ENCODE results near the gene ZNF665.
"Not testable (repeated sequence)": the region's sequence is repeated elsewhere in the genome, so short reads cannot be mapped to it uniquely, and the experiment has no call there.

Gene ZNF665

DNA sequence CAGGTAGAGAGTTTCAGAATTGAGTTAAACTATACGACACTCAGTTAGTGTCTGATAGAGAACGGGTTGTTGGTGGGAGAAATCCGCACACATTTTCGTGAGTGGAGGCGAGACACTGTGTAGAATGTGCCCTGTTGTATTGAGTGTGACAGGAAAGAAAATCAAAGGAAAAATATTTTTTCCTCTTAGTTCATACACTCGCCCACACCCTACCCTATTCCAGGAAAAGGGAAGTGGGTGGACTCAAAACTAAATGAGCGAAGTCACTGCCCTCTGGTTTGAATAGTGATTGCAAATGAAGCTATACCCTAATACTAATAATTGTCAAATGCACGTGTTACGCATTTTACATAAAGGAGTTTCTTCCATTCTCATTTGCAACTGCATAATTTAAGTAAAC lies 36.3 kb downstream of the ZNF665 start:
- DNase-seq = no peak

DNA sequence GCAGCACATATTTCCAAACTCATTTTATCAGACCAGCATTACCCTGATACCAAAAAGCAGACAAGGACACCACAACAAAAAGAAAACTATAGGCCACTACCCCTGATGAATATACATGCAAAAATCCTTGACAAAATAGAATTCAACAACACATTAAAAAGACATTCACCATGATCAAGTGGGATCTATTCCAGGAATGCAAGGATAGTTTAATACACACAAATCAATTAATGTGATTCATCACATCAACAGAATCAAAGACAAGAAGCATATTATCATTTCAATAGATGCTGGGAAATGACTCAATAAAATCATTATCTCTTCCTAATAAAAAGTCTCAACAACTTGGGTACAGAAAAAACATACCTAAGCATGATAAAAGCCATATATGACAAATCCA lies 45.5 kb downstream of the ZNF665 start:
- DNase-seq = no peak

GRCh38 chr19:53140351-53140750 lies 52.8 kb downstream of the ZNF665 start:
- DNase-seq = no peak

DNA sequence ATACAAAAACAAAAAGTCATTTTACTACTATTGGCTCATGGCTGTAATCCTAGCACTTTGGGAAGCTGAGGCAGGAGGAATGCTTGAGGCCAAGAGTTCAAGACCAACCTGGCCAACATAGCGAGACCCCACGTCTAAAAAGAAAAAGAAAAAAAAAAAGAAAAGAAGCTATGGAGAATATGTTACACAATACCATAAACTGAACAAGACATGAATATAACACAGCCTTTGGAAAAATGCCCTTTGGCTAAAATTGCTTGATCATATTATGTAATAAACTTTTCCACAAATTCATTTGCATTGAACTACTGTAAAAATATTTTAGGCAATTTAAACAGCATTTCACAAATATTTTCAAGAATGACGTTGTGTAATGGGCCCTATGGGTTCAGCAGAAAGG lies 56.7 kb downstream of the ZNF665 start:
- no peak for DNase-seq

- peak; percentile 44 for DNase-seq
Measured at GRCh38 chr19:53132141-53132991, 60.8 kb downstream of the ZNF665 start, which contains the start of gene ZNF415. ZNF415 (minus strand) TSS chr19:53132910; CDS start chr19:53122676, 10,234 bp downstream.

DNA sequence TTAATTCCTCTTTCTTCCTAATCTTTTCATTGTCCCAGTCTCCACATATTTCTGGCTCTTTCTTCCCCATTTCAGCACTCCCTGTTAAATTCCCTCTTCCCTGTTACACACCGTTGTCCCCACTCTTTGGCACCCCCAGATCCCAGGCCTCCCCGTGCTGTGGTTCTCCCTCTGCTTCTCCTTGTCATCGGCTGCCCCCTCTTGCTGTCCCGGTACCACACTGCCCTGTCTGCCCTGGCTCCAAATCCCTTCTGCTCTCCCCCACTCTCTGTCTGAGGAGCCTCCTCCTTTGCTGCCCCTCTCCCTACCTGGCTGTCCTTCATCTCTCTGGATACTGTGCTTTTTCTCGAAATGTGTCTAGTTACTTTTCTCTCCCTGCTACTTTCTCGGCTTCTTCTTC lies 61.4 kb downstream of the ZNF665 start:
- DNase-seq = no peak

DNA sequence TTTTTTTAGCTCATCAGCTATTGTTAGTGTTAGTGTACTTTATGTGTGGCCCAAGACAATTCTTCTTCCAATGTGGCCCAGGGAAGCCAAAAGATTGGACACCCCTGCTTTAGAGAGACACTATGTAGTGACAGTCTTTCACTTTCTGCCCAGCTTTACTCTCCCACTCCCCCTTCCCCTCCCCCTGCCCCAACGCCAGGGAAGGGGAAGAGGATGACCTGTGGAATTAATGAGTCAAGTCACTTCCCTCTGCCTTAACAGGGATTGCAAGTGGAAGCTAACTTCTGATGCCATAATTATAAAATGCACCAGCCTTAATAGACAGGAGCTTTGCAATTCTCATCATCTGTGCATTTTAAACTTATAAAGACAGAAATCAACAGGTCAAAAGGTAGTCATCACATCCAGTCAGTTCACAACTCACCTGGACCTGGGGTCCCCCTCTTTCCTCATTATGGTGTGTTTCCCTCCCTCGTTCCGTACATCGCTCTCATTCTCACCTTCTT lies 62.0 kb downstream of the ZNF665 start:
- DNase-seq = no peak

GRCh38 chr19:53130506-53130905 lies 62.7 kb downstream of the ZNF665 start:
- DNase-seq = no peak

DNA sequence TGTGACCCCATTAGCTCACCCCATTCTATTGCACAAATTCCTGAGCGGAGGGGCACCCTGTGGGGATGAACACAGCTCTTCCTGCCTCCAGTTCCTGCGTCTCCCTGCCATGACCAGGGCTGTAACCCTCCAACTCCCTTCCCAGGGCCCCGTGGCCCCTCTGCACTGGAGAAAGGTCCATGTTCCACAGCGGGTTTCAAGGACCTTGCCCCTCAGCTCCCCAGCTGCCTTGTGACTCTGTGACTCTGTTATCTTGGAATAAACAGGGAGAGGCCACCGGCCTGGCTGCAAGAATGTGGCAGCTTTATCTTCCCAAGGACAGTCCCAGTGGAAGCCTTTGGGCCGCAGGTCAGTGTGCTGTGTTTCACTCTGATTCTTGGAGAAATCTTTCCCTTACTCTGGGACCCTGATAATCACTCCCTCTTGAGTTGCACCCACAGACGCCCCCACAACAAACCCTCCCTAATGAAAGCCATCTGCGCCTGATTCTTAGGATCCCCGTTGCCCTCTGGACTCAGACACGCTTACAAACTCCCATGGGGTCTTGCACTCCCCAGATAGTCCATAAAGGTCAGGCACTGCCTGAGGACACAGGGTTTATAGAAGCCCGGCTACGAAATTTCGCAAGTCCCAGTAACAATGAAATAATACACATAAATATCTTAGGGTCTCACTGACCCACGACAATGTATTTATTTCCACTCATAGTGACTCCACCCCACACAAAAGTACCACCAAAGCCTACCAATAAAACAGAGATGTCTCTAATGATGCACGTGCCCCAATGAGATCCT lies 66.2 kb downstream of the ZNF665 start:
- DNase-seq = not testable (repeated sequence)

DNA sequence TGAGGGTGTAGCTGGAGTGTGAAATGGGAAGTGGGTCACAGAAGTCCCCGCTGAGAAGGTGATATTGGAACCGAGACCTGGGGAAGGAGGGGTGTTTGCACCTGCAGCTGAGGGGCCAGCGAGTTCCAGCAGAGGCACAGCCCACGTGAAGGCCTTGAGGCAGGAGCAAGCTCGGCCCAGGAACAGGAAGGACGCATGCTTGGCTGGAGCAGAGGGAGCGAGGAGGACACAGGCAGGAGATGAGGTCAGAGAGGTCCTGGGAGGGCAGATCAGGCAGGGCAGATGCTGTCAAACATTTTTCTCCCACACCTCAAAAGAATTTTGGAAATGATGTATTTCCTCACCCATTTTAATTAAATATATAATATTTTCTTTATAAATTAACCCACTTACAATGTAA lies 69.8 kb downstream of the ZNF665 start:
- DNase-seq = no peak
